Nephron progenitor cell (in vitro differentiated cells): ENCODE results near the gene NKX3-2.

Experiments used
- DNase-seq: peaks from one replicate; pipeline ENCODE4 v3.0.0; 2021
- H3K27ac Mint-ChIP-seq: 2 replicates; pipeline ENCODE4 v1.8.0; 2021; ENCODE audit warnings: mild to moderate bottlenecking, moderate library complexity, mixed read lengths
- H3K27me3 Mint-ChIP-seq: 2 replicates; pipeline ENCODE4 v1.8.0; 2021; ENCODE audit warnings: mild to moderate bottlenecking, low read depth, mixed read lengths; ENCODE audit not compliant: poor library complexity
- H3K36me3 Mint-ChIP-seq: 2 replicates; pipeline ENCODE4 v1.8.0; 2021; ENCODE audit warnings: low read depth, mixed read lengths
- H3K4me1 Mint-ChIP-seq: 2 replicates; pipeline ENCODE4 v1.8.0; 2021; ENCODE audit warnings: mixed read lengths
- H3K4me3 Mint-ChIP-seq: 2 replicates; pipeline ENCODE4 v1.8.0; 2021; ENCODE audit warnings: mild to moderate bottlenecking, moderate library complexity, mixed read lengths
- H3K9me3 Mint-ChIP-seq: 2 replicates; pipeline ENCODE4 v1.8.0; 2021; ENCODE audit warnings: mild to moderate bottlenecking, moderate library complexity, mixed read lengths
- TF ChIP-seq, protein P1 (sequence below): fragments of 200-600 bp; sonication (generic); IDR thresholded peaks from 2 replicates; pipeline ENCODE4 v1.5.0; 2021; ENCODE audit warnings: antibody characterized with exemption

The NKX3-2 gene

DNA sequence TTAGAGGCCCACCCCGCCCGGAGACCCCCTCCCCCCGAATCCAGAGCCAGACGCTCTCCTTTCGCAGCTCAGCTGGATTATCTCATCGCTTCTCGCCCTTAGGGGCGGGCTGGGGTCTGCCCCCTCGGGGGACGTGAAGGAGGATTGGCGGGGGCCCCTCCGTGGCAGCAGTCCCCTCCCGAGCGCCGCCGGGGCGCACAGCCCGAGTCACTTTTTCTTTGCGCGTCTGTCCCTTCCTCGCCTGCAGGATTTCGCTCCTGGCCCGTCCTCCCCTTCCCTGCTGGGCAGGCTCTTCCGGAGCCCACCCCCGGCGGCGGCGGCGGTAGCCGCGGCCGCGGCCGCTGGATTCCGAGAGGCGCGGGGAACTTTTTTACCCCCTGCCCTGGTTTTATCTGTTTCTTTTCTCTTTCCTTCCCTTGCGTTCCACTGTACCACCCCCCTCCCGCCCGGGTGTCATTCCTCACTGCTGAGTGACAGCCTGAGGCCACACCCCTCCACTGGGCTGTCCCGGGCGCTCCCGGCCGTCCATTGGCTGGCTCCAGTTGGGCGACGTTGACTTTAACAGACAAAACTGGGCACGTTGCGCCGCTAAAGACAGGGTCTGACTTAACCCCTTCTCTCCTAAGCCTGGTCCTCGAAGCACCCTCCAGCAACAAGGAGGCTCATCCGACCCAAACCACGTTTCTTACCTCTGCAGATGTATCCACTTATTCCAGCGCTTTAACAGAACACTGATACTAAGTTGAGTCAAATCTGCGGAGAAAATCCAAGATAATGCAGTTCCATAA, 492 bp upstream of the NKX3-2 start:
- DNase-seq = peak; percentile 90
- peak overlapping the region; percentile 92 for H3K27ac Mint-ChIP-seq
- TF ChIP-seq, protein P1, sequence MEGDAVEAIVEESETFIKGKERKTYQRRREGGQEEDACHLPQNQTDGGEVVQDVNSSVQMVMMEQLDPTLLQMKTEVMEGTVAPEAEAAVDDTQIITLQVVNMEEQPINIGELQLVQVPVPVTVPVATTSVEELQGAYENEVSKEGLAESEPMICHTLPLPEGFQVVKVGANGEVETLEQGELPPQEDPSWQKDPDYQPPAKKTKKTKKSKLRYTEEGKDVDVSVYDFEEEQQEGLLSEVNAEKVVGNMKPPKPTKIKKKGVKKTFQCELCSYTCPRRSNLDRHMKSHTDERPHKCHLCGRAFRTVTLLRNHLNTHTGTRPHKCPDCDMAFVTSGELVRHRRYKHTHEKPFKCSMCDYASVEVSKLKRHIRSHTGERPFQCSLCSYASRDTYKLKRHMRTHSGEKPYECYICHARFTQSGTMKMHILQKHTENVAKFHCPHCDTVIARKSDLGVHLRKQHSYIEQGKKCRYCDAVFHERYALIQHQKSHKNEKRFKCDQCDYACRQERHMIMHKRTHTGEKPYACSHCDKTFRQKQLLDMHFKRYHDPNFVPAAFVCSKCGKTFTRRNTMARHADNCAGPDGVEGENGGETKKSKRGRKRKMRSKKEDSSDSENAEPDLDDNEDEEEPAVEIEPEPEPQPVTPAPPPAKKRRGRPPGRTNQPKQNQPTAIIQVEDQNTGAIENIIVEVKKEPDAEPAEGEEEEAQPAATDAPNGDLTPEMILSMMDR = no peak
- H3K4me3 Mint-ChIP-seq = peak overlapping the region; percentile 93
- H3K27me3 Mint-ChIP-seq = peaks cover 92% of the 10 kb centered on the region
- peaks cover 42% of the 10 kb centered on the region for H3K4me1 Mint-ChIP-seq
- H3K36me3 Mint-ChIP-seq = peaks cover 5% of the 10 kb centered on the region
- no peaks in the 10 kb centered on the region for H3K9me3 Mint-ChIP-seq

DNA sequence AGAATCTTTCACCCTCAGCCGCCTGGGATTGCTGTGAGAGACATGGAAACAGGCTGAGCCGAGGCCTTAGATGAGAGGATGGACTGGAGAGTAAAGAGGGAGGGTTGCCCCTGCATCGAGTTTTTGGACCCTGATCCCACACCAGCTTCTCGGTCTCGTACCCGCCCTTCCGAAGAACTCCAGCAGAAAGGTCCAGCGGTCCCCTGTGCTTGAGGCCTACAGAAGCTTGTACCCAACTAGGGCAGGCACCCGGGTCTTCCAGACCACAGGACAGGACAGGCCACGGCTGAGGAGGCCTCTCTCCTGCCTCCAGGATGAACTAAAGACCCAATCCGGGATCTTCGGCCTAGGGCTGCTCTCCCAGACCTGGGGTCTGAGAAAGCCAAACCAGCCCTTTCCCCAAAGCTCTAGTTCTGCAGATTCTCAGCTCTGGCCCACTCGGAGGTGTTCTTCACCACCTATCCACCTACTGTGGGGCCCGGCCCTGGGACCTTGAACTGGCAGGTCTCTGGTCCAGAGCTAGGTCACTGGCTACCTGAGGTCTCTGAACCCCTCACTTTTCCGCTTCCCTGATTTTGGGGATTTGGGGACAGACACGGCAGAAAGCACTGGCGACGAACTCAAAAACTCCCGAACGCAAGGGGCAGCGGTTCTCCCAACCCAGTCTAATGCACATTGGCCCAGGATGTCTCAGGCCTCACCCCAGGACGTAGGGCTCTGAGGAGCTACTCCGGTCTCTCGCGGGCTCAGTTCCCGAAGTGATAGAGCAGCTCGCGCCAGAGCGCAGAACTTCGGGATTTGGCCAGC, 1.1 kb downstream of the NKX3-2 start:
- Mint-ChIP-seq H3K27ac (no peak overlapping the region), H3K4me3 (peak overlapping the region; percentile 93), H3K4me1 (peaks cover 37% of the 10 kb centered on the region), H3K27me3 (peaks cover 92% of the 10 kb centered on the region), H3K9me3 (peaks cover 5% of the 10 kb centered on the region), H3K36me3 (peaks cover 19% of the 10 kb centered on the region)
- no peak for DNase-seq
- TF ChIP-seq, protein P1 = no peak

DNA sequence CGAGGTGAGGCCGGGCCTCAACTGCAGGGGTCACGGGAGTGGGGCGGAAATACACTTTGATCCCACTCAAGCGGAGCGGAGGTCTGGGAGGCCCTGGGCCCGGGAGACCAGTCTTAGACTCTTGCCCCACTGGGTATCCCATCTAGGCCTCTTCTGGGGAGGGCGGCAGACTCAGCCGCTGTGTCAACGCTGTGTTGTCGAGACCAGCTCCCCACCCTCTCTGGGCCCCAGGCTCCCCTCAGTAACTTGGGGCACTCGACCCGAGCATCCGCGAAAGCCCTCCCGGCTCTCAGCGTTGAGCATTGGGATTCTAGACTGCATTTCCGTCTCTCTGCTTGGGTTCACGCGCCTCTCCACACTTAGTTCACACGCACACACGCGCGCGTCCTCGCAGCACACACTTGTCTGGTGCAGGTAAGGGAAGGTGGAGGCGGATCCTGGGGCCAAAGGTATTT, 1.7 kb downstream of the NKX3-2 start:
- H3K4me3 Mint-ChIP-seq = peak overlapping the region; percentile 93
- H3K9me3 Mint-ChIP-seq = peaks cover 9% of the 10 kb centered on the region
- H3K27me3 Mint-ChIP-seq = peaks cover 93% of the 10 kb centered on the region
- peaks cover 37% of the 10 kb centered on the region for H3K4me1 Mint-ChIP-seq
- no peak overlapping the region for H3K27ac Mint-ChIP-seq
- no peak for DNase-seq
- TF ChIP-seq, protein P1 = no peak
- peaks cover 19% of the 10 kb centered on the region for H3K36me3 Mint-ChIP-seq

DNA sequence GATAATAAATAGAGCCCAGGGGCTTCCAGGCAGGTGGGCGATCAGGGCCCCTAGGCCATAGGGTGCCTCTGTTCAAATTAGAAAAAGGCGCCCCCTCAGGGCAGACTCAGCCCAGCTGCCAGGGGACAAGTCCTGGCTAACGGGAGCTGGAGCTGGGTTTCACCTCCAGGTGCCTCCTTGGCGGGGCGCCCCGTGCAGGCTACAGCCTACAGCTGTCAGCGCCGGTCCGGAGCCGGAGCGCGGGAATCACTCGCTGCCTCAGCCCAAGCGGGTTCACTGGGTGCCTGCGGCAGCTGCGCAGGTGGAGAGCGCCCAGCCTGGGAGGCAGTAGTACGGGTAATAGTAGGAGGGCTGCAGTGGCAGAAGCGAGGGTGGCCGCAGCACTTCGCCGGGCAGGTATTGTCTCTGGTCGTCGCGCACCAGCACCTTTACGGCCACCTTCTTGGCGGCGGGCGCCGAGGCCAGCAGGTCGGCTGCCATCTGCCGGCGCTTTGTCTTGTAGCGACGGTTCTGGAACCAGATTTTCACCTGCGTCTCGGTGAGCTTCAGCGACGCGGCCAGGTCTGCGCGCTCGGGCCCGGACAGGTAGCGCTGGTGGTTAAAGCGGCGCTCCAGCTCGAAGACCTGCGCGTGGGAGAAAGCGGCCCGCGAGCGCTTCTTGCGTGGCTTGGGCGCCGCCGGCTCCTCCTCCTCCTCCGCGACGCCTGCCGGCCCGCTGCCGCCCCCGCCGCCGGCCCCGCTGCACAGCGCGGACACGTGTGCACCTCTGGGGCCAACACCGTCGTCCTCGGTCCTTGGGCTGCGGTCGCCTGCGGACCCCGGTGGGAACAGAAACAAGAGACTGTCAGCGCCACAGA, 2.4 kb downstream of the NKX3-2 start:
- peak overlapping the region; percentile 93 for H3K4me3 Mint-ChIP-seq
- peaks cover 96% of the 10 kb centered on the region for H3K27me3 Mint-ChIP-seq
- peaks cover 19% of the 10 kb centered on the region for H3K36me3 Mint-ChIP-seq
- peak; percentile 55 for DNase-seq
- peaks cover 14% of the 10 kb centered on the region for H3K9me3 Mint-ChIP-seq
- TF ChIP-seq, protein P1 = peak; percentile 39
- H3K4me1 Mint-ChIP-seq = peaks cover 35% of the 10 kb centered on the region
- H3K27ac Mint-ChIP-seq = no peak overlapping the region

DNA sequence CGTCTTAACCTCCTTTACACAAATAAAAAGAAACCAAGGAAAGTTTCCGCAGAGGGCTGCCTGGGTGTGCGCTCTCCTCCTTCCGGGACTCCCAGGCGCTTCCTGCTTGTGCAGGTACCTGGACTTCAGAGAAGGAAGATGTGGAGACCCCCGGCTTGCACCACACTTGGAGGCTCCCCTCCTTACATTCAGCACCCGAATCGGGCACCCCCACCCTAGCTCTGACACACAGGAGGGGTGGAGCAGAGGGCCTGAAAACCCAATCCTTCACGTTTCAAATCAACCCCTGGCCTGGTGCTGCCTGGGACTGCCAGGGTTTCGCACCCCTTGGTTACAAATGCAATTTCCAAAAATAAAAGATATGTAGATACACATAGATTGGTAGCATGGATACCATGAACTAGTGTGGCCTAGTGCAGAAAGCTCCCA, 3.1 kb downstream of the NKX3-2 start:
- Mint-ChIP-seq H3K4me1 (peaks cover 27% of the 10 kb centered on the region), H3K27me3 (peaks cover 96% of the 10 kb centered on the region), H3K9me3 (peaks cover 19% of the 10 kb centered on the region), H3K4me3 (no peak overlapping the region), H3K27ac (no peak overlapping the region), H3K36me3 (peaks cover 19% of the 10 kb centered on the region)
- TF ChIP-seq, protein P1 = no peak
- no peak for DNase-seq
